Neuronal stem cell (in vitro differentiated cells): ENCODE results near the gene AMZ1.

ENCODE experiments used
- DNase-seq: peaks from one replicate; pipeline ENCODE4 v3.0.0-alpha.2; 2013; ENCODE audit warnings: low spot score
- H2AFZ ChIP-seq: one replicate; pipeline ENCODE4 v1.6.1; 2013; ENCODE audit warnings: mild to moderate bottlenecking, low read length, inconsistent platforms
- H2AK5ac ChIP-seq: 2 replicates; pipeline ENCODE4 v1.6.1; 2013; ENCODE audit warnings: low read depth, mild to moderate bottlenecking, inconsistent platforms, low read length, moderate library complexity, mixed read lengths
- H2BK120ac ChIP-seq: 2 replicates; pipeline ENCODE4 v1.6.1; 2013; ENCODE audit warnings: low read depth, mild to moderate bottlenecking, inconsistent platforms, low read length, moderate library complexity, mixed read lengths
- H2BK12ac ChIP-seq: one replicate; pipeline ENCODE4 v1.6.1; 2013; ENCODE audit warnings: low read length, inconsistent platforms
- H2BK15ac ChIP-seq: 2 replicates; pipeline ENCODE4 v1.6.1; 2013; ENCODE audit warnings: mild to moderate bottlenecking, low read length, inconsistent platforms, mixed read lengths
- H2BK5ac ChIP-seq: one replicate; pipeline ENCODE4 v1.6.1; 2013; ENCODE audit warnings: inconsistent platforms, mild to moderate bottlenecking, low read length, moderate library complexity
- H3K14ac ChIP-seq: one replicate; pipeline ENCODE4 v1.6.1; 2013; ENCODE audit warnings: low read length, inconsistent platforms
- H3K18ac ChIP-seq: 2 replicates; pipeline ENCODE4 v1.6.1; 2013; ENCODE audit warnings: low read length, inconsistent platforms
- H3K23ac ChIP-seq: 2 replicates; pipeline ENCODE4 v1.6.1; 2013; ENCODE audit warnings: low read depth, mild to moderate bottlenecking, mixed read lengths, low read length, inconsistent platforms; ENCODE audit not compliant: poor library complexity
- H3K27ac ChIP-seq: replicated peaks from 3 replicates; pipeline ENCODE4 v1.5.1; 2013; ENCODE audit warnings: low read length, inconsistent platforms
- H3K27me3 ChIP-seq, 3 experiments: 2 replicates each; pipeline ENCODE4 v1.6.1; 2013; ENCODE audit warnings: low read length in 3 of 3, mild to moderate bottlenecking in 2 of 3, inconsistent platforms in 1 of 3, low read depth in 1 of 3, mixed read lengths in 1 of 3, moderate library complexity in 1 of 3; ENCODE audit not compliant: control insufficient read depth in 3 of 3, insufficient read depth in 3 of 3
- H3K36me3 ChIP-seq, 2 donors: replicated peaks in 1 of 2; 2 replicates each; pipeline ENCODE4 v1.6.1; 2013; ENCODE audit warnings: low read length in 2 of 2; ENCODE audit not compliant: control insufficient read depth in 2 of 2, insufficient read depth in 2 of 2
- H3K4ac ChIP-seq: 2 replicates; pipeline ENCODE4 v1.6.1; 2013; ENCODE audit warnings: inconsistent platforms, mild to moderate bottlenecking, low read length, moderate library complexity
- H3K4me1 ChIP-seq, 2 donors: 1 replicate in 1 of 2; 2 replicates in 1 of 2; pipeline ENCODE4 v1.6.1; 2013; ENCODE audit warnings: low read length in 2 of 2, low read depth in 1 of 2; ENCODE audit not compliant: control insufficient read depth in 2 of 2, insufficient read depth in 1 of 2
- H3K4me2 ChIP-seq: one replicate; pipeline ENCODE4 v1.6.1; 2013; ENCODE audit warnings: mild to moderate bottlenecking, low read length, inconsistent platforms; ENCODE audit not compliant: insufficient read depth, poor library complexity, severe bottlenecking
- H3K4me3 ChIP-seq, 2 donors: 2 replicates each; pipeline ENCODE4 v1.5.1; 2013; ENCODE audit warnings: low read length in 2 of 2, mild to moderate bottlenecking in 2 of 2, inconsistent platforms in 1 of 2, moderate library complexity in 1 of 2
- H3K79me1 ChIP-seq: one replicate; pipeline ENCODE4 v1.6.1; 2013; ENCODE audit warnings: low read depth, mild to moderate bottlenecking, inconsistent platforms, low read length, moderate library complexity
- H3K9ac ChIP-seq: one replicate; pipeline ENCODE4 v1.6.1; 2013; ENCODE audit warnings: mild to moderate bottlenecking, low read depth, low read length, inconsistent platforms; ENCODE audit not compliant: poor library complexity
- H3K9me3 ChIP-seq, 2 donors: replicated peaks in 1 of 2; 2 replicates each; pipeline versions ENCODE3 to v1.6.1; 2013; ENCODE audit warnings: low read length in 2 of 2, mild to moderate bottlenecking in 2 of 2, inconsistent platforms in 1 of 2, low read depth in 1 of 2, mixed read lengths in 1 of 2, moderate library complexity in 1 of 2; ENCODE audit not compliant: control insufficient read depth in 2 of 2, insufficient read depth in 1 of 2
- H4K8ac ChIP-seq: one replicate; pipeline ENCODE4 v1.6.1; 2013; ENCODE audit warnings: low read depth, mild to moderate bottlenecking, inconsistent platforms, low read length, moderate library complexity
- H4K91ac ChIP-seq: one replicate; pipeline ENCODE4 v1.6.1; 2013; ENCODE audit warnings: low read length, low read depth, mild to moderate bottlenecking, inconsistent platforms; ENCODE audit not compliant: poor library complexity
- WGBS, 2 donors: extraction: QIAGEN DNeasy Blood & Tissue Kit; methylation state at CpG; one replicate each; pipeline ENCODE4 v1.1.7; 2013; ENCODE audit warnings: missing lambda C conversion rate in 2 of 2, mixed read lengths in 1 of 2; ENCODE audit not compliant: insufficient read length in 2 of 2, insufficient replicate concordance in 1 of 2; ENCODE audit errors: extremely low coverage in 2 of 2; 5-methylcytosine and 5-hydroxymethylcytosine counted together

Gene AMZ1

DNA sequence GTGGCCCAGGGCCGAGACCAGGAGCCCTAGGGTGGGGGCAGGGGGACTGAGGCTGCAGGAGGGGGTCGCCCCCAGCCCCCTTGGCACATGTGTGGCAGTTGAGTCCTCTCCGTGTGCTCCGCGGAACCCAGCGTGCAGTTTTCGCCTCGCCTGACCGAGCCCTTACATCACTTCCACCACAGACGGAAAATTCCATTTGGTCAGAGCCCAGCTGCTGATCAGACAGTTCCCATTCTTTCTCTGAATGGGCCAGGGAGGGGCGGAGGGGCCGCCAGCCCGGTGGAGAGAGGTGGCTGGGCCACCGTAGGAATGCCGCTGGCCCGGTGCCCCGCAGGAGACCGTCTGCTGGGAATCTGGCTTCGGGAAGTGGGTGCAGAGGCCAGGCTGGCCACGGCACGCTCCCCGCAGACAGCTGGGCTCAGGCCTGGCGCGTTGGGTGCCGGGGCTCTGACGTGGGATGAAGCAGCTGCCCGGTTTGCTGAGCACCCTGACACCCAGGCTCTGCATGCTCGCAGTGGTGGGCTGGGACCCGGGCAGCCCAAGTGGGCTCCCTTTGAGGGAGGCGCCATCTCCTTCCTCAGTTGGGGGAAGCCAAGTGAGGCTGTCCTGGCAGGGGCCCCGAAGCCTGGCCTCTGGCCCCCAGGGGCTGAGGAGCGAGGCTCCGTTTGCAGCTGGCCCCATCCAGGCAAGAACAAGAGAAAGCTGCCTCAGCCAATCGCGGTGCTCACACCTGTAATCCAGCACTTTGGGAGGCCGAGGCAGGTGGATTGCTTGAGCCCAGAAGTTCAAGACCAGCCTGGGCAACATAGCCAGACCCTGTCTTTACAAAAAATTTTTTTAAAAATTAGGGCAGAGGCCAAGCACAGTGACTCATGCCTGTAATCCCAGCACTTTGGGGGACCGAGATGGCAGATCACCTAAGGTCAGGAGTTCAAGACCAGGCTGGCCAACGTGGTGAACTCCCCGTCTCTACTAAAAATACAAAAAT is 46.3 kb upstream of the AMZ1 start:
- peaks cover 48% of the 10 kb centered on the region for H3K79me1 ChIP-seq
- peak overlapping the region; percentile 90 for H3K27ac ChIP-seq
- H2BK120ac ChIP-seq = peak overlapping the region; percentile 10
- H2BK15ac ChIP-seq = peak overlapping the region; percentile 95
- peak; percentile 88 for DNase-seq
- H4K8ac ChIP-seq = no peak overlapping the region
- H4K91ac ChIP-seq = peak overlapping the region; percentile 82
- H3K4me3 ChIP-seq = no peak overlapping the region
- peak overlapping the region; percentile 37 for H3K4me2 ChIP-seq
- peaks cover 12 to 28% of the 10 kb centered on the region in 2 donors for H3K36me3 ChIP-seq
- no peak overlapping the region for H2AFZ ChIP-seq
- WGBS, 2 donors = no CpG with 5 or more reads among the region's 39 CpGs
- no peak overlapping the region for H3K23ac ChIP-seq
- peak overlapping the region; percentile 78 for H3K4ac ChIP-seq
- peak overlapping the region; percentile 67 for H2BK12ac ChIP-seq
- peaks cover 39 to 40% of the 10 kb centered on the region in 2 donors for H3K4me1 ChIP-seq
- peak overlapping the region; percentile 99 for H2BK5ac ChIP-seq
- H3K14ac ChIP-seq = peak overlapping the region; percentile 49
- H3K18ac ChIP-seq = peak overlapping the region; percentile 98
- peak overlapping the region; percentile 96 for H2AK5ac ChIP-seq
- peak overlapping the region; percentile 86 for H3K9ac ChIP-seq
- no peaks in the 10 kb centered on the region for H3K9me3 ChIP-seq
- no peaks in the 10 kb centered on the region for H3K27me3 ChIP-seq

DNA sequence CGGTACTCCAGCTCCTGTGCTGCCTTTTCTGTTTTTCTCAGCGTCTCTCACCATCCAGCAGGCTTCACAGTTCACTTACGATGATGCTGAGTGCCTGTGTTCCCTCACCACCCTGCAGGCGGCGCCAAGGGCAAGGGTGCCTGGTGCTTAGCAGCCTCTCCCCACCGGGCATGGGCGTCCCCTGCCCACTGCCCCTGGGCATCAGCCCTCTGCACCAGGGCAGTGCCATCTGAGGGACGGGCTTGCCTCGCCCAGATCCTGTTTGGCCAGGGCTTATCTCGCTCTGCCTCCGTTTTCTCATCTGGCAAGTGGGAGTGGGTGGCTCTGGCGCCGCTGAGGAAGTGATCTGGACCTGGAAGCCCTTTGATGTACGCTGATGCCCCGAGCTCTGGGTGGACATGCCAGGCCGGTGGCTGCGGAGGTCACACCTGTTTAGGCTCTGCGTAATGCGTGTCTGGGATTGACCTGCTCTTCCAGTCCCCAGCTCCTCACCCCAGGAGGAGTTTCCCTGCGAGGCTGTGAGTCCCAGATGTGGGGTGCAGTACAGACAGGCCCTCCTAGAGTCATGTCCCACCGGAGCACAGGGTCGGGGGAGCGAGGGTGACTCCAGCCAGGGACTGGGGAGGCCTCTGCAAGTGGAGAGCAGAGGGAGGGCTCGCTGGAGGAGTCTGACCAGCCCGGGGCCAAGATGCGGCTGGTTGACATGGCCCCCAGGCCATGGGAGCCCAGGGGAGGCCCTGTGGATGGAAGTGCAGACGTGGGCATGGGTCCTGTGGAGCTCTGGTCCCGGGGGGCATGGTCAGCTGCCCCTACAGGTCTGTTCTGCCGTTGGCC is 44.4 kb upstream of the AMZ1 start:
- Histone ChIP-seq H3K4me2 (no peak overlapping the region), H3K4me3 (no peak overlapping the region), H3K23ac (peak overlapping the region; percentile 80), H3K14ac (no peak overlapping the region), H3K36me3 (peaks cover 27 to 46% of the 10 kb centered on the region in 2 donors), H2AK5ac (peak overlapping the region; percentile 96), H4K8ac (no peak overlapping the region), H2BK120ac (no peak overlapping the region), H4K91ac (no peak overlapping the region), H2BK12ac (no peak overlapping the region), H3K27ac (no peak overlapping the region), H3K9me3 (no peaks in the 10 kb centered on the region), H2AFZ (no peak overlapping the region), H3K9ac (peak overlapping the region; percentile 80), H3K27me3 (no peaks in the 10 kb centered on the region), H3K4me1 (peaks cover 35 to 40% of the 10 kb centered on the region in 2 donors), H3K18ac (peak overlapping the region; percentile 85), H2BK5ac (no peak overlapping the region), H3K4ac (no peak overlapping the region), H2BK15ac (peak overlapping the region; percentile 45), H3K79me1 (peaks cover 49% of the 10 kb centered on the region)
- WGBS, 2 donors = no CpG with 5 or more reads among the region's 29 CpGs
- DNase-seq = no peak

GRCh38 chr7:2644220-2644561 is 43.8 kb upstream of the AMZ1 start:
- H2AFZ ChIP-seq = no peak overlapping the region
- no peak overlapping the region for H4K8ac ChIP-seq
- H2BK120ac ChIP-seq = no peak overlapping the region
- H3K4me2 ChIP-seq = no peak overlapping the region
- H2AK5ac ChIP-seq = peak overlapping the region; percentile 52
- peak overlapping the region; percentile 71 for H3K18ac ChIP-seq
- no peaks in the 10 kb centered on the region for H3K9me3 ChIP-seq
- no peak overlapping the region for H2BK5ac ChIP-seq
- peak overlapping the region; percentile 31 for H3K27ac ChIP-seq
- no peaks in the 10 kb centered on the region for H3K27me3 ChIP-seq
- no peak overlapping the region for H2BK15ac ChIP-seq
- WGBS, 2 donors = no CpG with 5 or more reads among the region's 6 CpGs
- H3K23ac ChIP-seq = peak overlapping the region; percentile 93
- H3K36me3 ChIP-seq = peaks cover 30 to 47% of the 10 kb centered on the region in 2 donors
- H3K4me3 ChIP-seq = no peak overlapping the region
- H3K79me1 ChIP-seq = peaks cover 47% of the 10 kb centered on the region
- no peak overlapping the region for H3K4ac ChIP-seq
- no peak overlapping the region for H2BK12ac ChIP-seq
- DNase-seq = no peak
- H3K9ac ChIP-seq = peak overlapping the region; percentile 7
- no peak overlapping the region for H4K91ac ChIP-seq
- H3K4me1 ChIP-seq = peaks cover 35 to 40% of the 10 kb centered on the region in 2 donors
- H3K14ac ChIP-seq = peak overlapping the region; percentile 89
